IMR-90 (cell line): ENCODE measurements around the gene RNF213. TPM values are rescaled to one million over a fixed set of nuclear protein-coding genes. Genes with fewer than 3 reads are reported as not detected.

Experiments
- ATAC-seq: fragments of 200-7000 bp; cut with Tn5 transposase; 2 replicates; pipeline ENCODE4 v1.9.1; 2020; ENCODE audit warnings: low read depth, mild to moderate bottlenecking, moderate library complexity
- BruUV-seq: library from RNA; stranded (reverse); fragments of 400-500 nt; replicated peaks from 2 replicates; lab custom pipeline; 2021; lab: Mats Ljungman, UMichigan
- CTCF ChIA-PET: fragments of 300-600 bp; formaldehyde crosslinking; extraction: SDS; loops from one replicate; lab custom pipeline; 2021; ENCODE audit warnings: antibody characterized with exemption; lab: Yijun Ruan, JAX
- POLR2A ChIA-PET: fragments of 300-600 bp; sonication (Branson Sonifier 250); formaldehyde crosslinking; loops from one replicate; lab custom pipeline; 2022; ENCODE audit warnings: antibody characterized with exemption; ENCODE audit not compliant: unreplicated experiment; lab: Charles Lee
- DNase-seq: peaks from one replicate; pipeline ENCODE4 v3.0.0; 2013
- H2AFZ ChIP-seq: replicated peaks from 2 replicates; pipeline ENCODE3; 2013; ENCODE audit warnings: low read length, mild to moderate bottlenecking; ENCODE audit not compliant: poor library complexity
- H2AK5ac ChIP-seq: 2 replicates; pipeline ENCODE4 v1.6.1; 2013; ENCODE audit warnings: low read depth, low read length, inconsistent platforms
- H2AK9ac ChIP-seq: replicated peaks from 2 replicates; pipeline ENCODE3; 2013; ENCODE audit warnings: mild to moderate bottlenecking, low read depth, low read length, moderate library complexity; ENCODE audit not compliant: poor library complexity
- H2BK120ac ChIP-seq: 2 replicates; pipeline ENCODE4 v1.6.1; 2013; ENCODE audit warnings: low read depth, low read length, inconsistent platforms
- H2BK15ac ChIP-seq: 3 replicates; pipeline ENCODE4 v1.6.1; 2013; ENCODE audit warnings: low read depth, low read length, inconsistent platforms
- H2BK20ac ChIP-seq: 2 replicates; pipeline ENCODE4 v1.6.1; 2013; ENCODE audit warnings: low read depth, mild to moderate bottlenecking, inconsistent platforms, low read length, moderate library complexity
- H2BK5ac ChIP-seq: 2 replicates; pipeline ENCODE4 v1.6.1; 2013; ENCODE audit warnings: mild to moderate bottlenecking, low read depth, low read length, inconsistent platforms; ENCODE audit not compliant: poor library complexity, severe bottlenecking
- H3K14ac ChIP-seq: replicated peaks from 2 replicates; pipeline ENCODE4 v1.6.1; 2013; ENCODE audit warnings: low read depth, low read length, inconsistent platforms
- H3K18ac ChIP-seq: 2 replicates; pipeline ENCODE4 v1.6.1; 2013; ENCODE audit warnings: low read depth, low read length, control low read depth
- H3K23ac ChIP-seq: 2 replicates; pipeline ENCODE4 v1.6.1; 2013; ENCODE audit warnings: low read depth, low read length, inconsistent platforms
- H3K27ac ChIP-seq: 2 replicates; pipeline ENCODE4 v1.5.1; 2013; ENCODE audit warnings: mild to moderate bottlenecking, control low read depth, low read length; ENCODE audit not compliant: insufficient read depth
- H3K27me3 ChIP-seq: 2 replicates; pipeline ENCODE4 v1.6.1; 2013; ENCODE audit warnings: low read length; ENCODE audit not compliant: control insufficient read depth, insufficient read depth
- H3K36me3 ChIP-seq: 2 replicates; pipeline ENCODE4 v1.6.1; 2013; ENCODE audit warnings: low read length, mixed read lengths; ENCODE audit not compliant: control insufficient read depth, insufficient read depth
- H3K4ac ChIP-seq: 2 replicates; pipeline ENCODE4 v1.6.1; 2013; ENCODE audit warnings: low read depth, low read length, inconsistent platforms
- H3K4me1 ChIP-seq: 2 replicates; pipeline ENCODE4 v1.6.1; 2013; ENCODE audit warnings: low read length, mixed read lengths; ENCODE audit not compliant: control insufficient read depth, insufficient read depth
- H3K4me2 ChIP-seq: 2 replicates; pipeline ENCODE4 v1.6.1; 2013; ENCODE audit warnings: low read depth, mild to moderate bottlenecking, control low read depth, low read length, moderate library complexity
- H3K4me3 ChIP-seq: 2 replicates; pipeline ENCODE4 v1.5.1; 2013; ENCODE audit warnings: low read depth, mild to moderate bottlenecking, control low read depth, low read length, moderate library complexity; ENCODE audit not compliant: insufficient read depth
- H3K56ac ChIP-seq: 2 replicates; pipeline ENCODE4 v1.6.1; 2013; ENCODE audit warnings: low read length, inconsistent platforms; ENCODE audit not compliant: insufficient read depth; ENCODE audit errors: extremely low read depth
- H3K79me1 ChIP-seq, 2 experiments: 2 replicates each; pipeline ENCODE4 v1.6.1; 2013; ENCODE audit warnings: low read length in 2 of 2, inconsistent platforms in 1 of 2, low read depth in 1 of 2
- H3K9ac ChIP-seq: 2 replicates; pipeline ENCODE4 v1.6.1; 2013; ENCODE audit warnings: low read depth, low read length, control low read depth
- H3K9me1 ChIP-seq: 2 replicates; pipeline ENCODE4 v1.6.1; 2013; ENCODE audit warnings: low read length, inconsistent platforms; ENCODE audit not compliant: insufficient read depth
- H3K9me3 ChIP-seq: 2 replicates; pipeline ENCODE4 v1.6.1; 2013; ENCODE audit warnings: low read length; ENCODE audit not compliant: control insufficient read depth, insufficient read depth
- H4K20me1 ChIP-seq: 2 replicates; pipeline ENCODE4 v1.6.1; 2013; ENCODE audit warnings: low read length, inconsistent platforms; ENCODE audit not compliant: insufficient read depth
- H4K5ac ChIP-seq: 2 replicates; pipeline ENCODE4 v1.6.1; 2013; ENCODE audit warnings: mild to moderate bottlenecking, low read depth, low read length, control low read depth
- H4K8ac ChIP-seq, 2 experiments: 2 replicates each; pipeline ENCODE4 v1.6.1; 2013; ENCODE audit warnings: low read depth in 2 of 2, low read length in 2 of 2, control low read depth in 1 of 2, inconsistent platforms in 1 of 2
- H4K91ac ChIP-seq: 2 replicates; pipeline ENCODE4 v1.6.1; 2013; ENCODE audit warnings: low read depth, low read length, inconsistent platforms; ENCODE audit not compliant: insufficient read depth
- BHLHE40 ChIP-seq: fragments of 150-350 bp; IDR thresholded peaks from 2 replicates; pipeline ENCODE4 v1.6.1; 2016; ENCODE audit warnings: mild to moderate bottlenecking, low read depth, low read length
- CEBPB ChIP-seq: IDR thresholded peaks from 2 replicates; pipeline ENCODE4 v1.6.1; 2012; ENCODE audit warnings: low read depth, low read length, improper control_type of control experiment
- CTCF ChIP-seq: conservative IDR thresholded peaks from 2 replicates; pipeline ENCODE4 v1.5.1; 2012; ENCODE audit warnings: mild to moderate bottlenecking, low read depth, low read length, improper control_type of control experiment
- ELK1 ChIP-seq: fragments of 150-350 bp; IDR thresholded peaks from 2 replicates; pipeline ENCODE4 v1.6.1; 2016; ENCODE audit warnings: low read depth, mild to moderate bottlenecking, low read length, moderate library complexity, borderline replicate concordance
- FOS ChIP-seq: fragments of 150-350 bp; IDR thresholded peaks from 2 replicates; pipeline ENCODE4 v1.6.1; 2016; ENCODE audit warnings: low read depth, low read length
- MAFK ChIP-seq: IDR thresholded peaks from 2 replicates; pipeline ENCODE4 v1.6.1; 2012; ENCODE audit warnings: low read depth, low read length, improper control_type of control experiment
- MAZ ChIP-seq: IDR thresholded peaks from 2 replicates; pipeline ENCODE4 v1.6.1; 2012; ENCODE audit warnings: low read depth, mild to moderate bottlenecking, low read length, improper control_type of control experiment, moderate library complexity, borderline replicate concordance
- MXI1 ChIP-seq: IDR thresholded peaks from 2 replicates; pipeline ENCODE4 v1.6.1; 2012; ENCODE audit warnings: low read depth, mild to moderate bottlenecking, low read length, moderate library complexity, borderline replicate concordance
- POLR2A ChIP-seq: IDR thresholded peaks from 2 replicates; pipeline ENCODE4 v1.6.1; 2012; ENCODE audit warnings: mild to moderate bottlenecking, low read depth, low read length
- RAD21 ChIP-seq: IDR thresholded peaks from 2 replicates; pipeline ENCODE4 v1.6.1; 2012; ENCODE audit warnings: low read length, improper control_type of control experiment
- RCOR1 ChIP-seq: IDR thresholded peaks from 2 replicates; pipeline ENCODE4 v1.6.1; 2012; ENCODE audit warnings: mild to moderate bottlenecking, low read length, improper control_type of control experiment; ENCODE audit not compliant: insufficient replicate concordance
- SMC3 ChIP-seq: fragments of 150-350 bp; IDR thresholded peaks from 2 replicates; pipeline ENCODE4 v1.6.1; 2016; ENCODE audit warnings: low read depth, mild to moderate bottlenecking, antibody characterized with exemption, low read length, moderate library complexity
- WGBS, 2 experiments: methylation state at CpG; one replicate each; pipeline versions ENCODE4 v1.1.5 to v1.1.7; 2013; ENCODE audit warnings: missing lambda C conversion rate in 2 of 2; ENCODE audit not compliant: insufficient read length in 1 of 2; ENCODE audit errors: extremely low coverage in 2 of 2; 5-methylcytosine and 5-hydroxymethylcytosine counted together
- dilution Hi-C: fragments of 300-500 bp; cut with HindIII; formaldehyde crosslinking; loops from one replicate; pipeline ENCODE4 v1.14.3; 2018; ENCODE audit warnings: low sequenced_read_pairs; ENCODE audit not compliant: unreplicated experiment
- in situ Hi-C: fragments of 300-500 bp; cut with MboI; formaldehyde crosslinking; loops from 3 replicates; pipeline ENCODE4 v1.14.3; 2019; ENCODE audit warnings: low sequenced_read_pairs, inconsistent platforms, mixed read lengths
- intact Hi-C: fragments of 100-400 bp; cut with micrococcal nuclease; formaldehyde crosslinking; loops from 2 replicates; pipeline ENCODE4 v1.10.0; 2022
- polyA plus RNA-seq, 3 experiments: library from polyadenylated mRNA; depleted of rRNA; stranded (reverse); fragments of >200 nt; gene quantifications; 2 replicates each; pipeline ENCODE4 v1.2.3, GENCODE V29; 2012; ENCODE audit warnings: low replicate concordance in 1 of 3
- total RNA-seq: library from RNA; depleted of rRNA; stranded (reverse); fragments of >200 nt; gene quantifications from 2 replicates; pipeline ENCODE4 v1.2.3, GENCODE V29; 2012

Gene RNF213
- total and polyA plus RNA-seq, 2 of the 4 experiments (the other 2 are of a cell fraction) = 23.4 to 36.0 TPM

DNA sequence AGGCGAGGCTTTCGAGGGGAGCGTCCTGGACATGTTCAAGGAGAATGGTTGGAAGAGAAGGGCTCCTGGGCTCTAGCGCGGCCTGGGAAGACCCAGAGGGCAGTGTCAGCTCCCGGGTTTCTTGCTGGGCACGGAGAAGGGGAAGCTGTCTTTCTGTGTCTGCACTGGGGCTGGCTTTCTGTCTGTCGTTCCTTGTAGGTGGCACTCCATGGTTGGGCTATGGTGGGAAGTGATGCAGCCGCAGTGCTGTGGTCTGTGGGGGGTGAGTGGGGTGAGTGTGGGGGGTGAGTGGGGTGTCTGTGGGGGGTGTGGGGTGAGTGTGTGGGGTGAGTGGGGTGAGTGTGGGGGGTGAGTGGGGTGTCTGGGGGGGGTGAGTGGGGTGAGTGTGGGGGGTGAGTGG lies 13.7 kb downstream of the RNF213 start:
- no peak overlapping the region for H4K5ac ChIP-seq
- H3K56ac ChIP-seq = no peak overlapping the region
- H3K9ac ChIP-seq = no peak overlapping the region
- H4K8ac ChIP-seq = no peak overlapping the region
- no peak overlapping the region for H3K4me3 ChIP-seq
- no peak overlapping the region for H4K91ac ChIP-seq
- H2BK15ac ChIP-seq = no peak overlapping the region
- ATAC-seq (no peak), DNase-seq (no peak)
- no peaks in the 10 kb centered on the region for H3K4me1 ChIP-seq
- H2AFZ ChIP-seq = no peak overlapping the region
- no peak overlapping the region for H2BK5ac ChIP-seq
- no peak overlapping the region for H3K14ac ChIP-seq
- POLR2A ChIA-PET = no interaction called here
- no peak for TF ChIP-seq ELK1
- TF ChIP-seq RCOR1 = no peak
- TF ChIP-seq FOS = no peak
- no peak for TF ChIP-seq RAD21
- no peak for TF ChIP-seq MAZ
- TF ChIP-seq MXI1 = no peak
- no peak for TF ChIP-seq POLR2A
- no peak for TF ChIP-seq CEBPB
- no peak for TF ChIP-seq CTCF
- no peak for TF ChIP-seq BHLHE40
- no peak for TF ChIP-seq MAFK
- no peak for TF ChIP-seq SMC3
- H2AK9ac ChIP-seq = no peak overlapping the region
- H3K27ac ChIP-seq = no peak overlapping the region
- dilution Hi-C loops (no loop called here), intact Hi-C loops (no loop called here), in situ Hi-C loops (no loop called here)
- peaks cover 19% of the 10 kb centered on the region for H4K20me1 ChIP-seq
- no peak overlapping the region for H2BK20ac ChIP-seq
- no peaks in the 10 kb centered on the region for H3K27me3 ChIP-seq
- peaks cover 33% of the 10 kb centered on the region for H3K36me3 ChIP-seq
- no TSS peak for BruUV-seq
- no peak overlapping the region for H2AK5ac ChIP-seq
- no peak overlapping the region for H3K4ac ChIP-seq
- H3K9me1 ChIP-seq = peaks cover 13% of the 10 kb centered on the region
- H3K79me1 ChIP-seq = peaks cover 10 to 55% of the 10 kb centered on the region in 2 experiments
- H3K18ac ChIP-seq = no peak overlapping the region
- H3K4me2 ChIP-seq = no peak overlapping the region
- no peak overlapping the region for H3K23ac ChIP-seq
- CTCF ChIA-PET = no interaction called here
- 100% methylated on average over 2 of the region's 9 CpGs; no CpG with 5 or more reads in 1 of the 2 experiments for WGBS, 2 experiments
- no peak overlapping the region for H2BK120ac ChIP-seq
- H3K9me3 ChIP-seq = no peaks in the 10 kb centered on the region
